Right lobe of liver (tissue), 4 donors: ENCODE data around the gene STX1A.

Source experiments
- POLR2A ChIP-seq: fragments of 450-650 bp; IDR thresholded peaks from one replicate; pipeline ENCODE4 v1.6.1; 2017; ENCODE audit warnings: antibody characterized with exemption, mild to moderate bottlenecking
- TF ChIP-seq, protein P1 (sequence below), 4 donors: fragments of 200-600 bp in 3 of 4; fragments of 450-650 bp in 1 of 4; IDR thresholded peaks; one replicate each; pipeline versions ENCODE4 v1.5.1 to v1.8.0; 2016 to 2022; ENCODE audit warnings: antibody characterized with exemption in 4 of 4, mild to moderate bottlenecking in 2 of 4
- donor health status: DM: no; HTN: no; CAD: no.
- donor health status: DM: no; HTN: no; CAD: no.
- donor health status: DM: no; HTN: yes; CAD: no.

- TF ChIP-seq, protein P1, sequence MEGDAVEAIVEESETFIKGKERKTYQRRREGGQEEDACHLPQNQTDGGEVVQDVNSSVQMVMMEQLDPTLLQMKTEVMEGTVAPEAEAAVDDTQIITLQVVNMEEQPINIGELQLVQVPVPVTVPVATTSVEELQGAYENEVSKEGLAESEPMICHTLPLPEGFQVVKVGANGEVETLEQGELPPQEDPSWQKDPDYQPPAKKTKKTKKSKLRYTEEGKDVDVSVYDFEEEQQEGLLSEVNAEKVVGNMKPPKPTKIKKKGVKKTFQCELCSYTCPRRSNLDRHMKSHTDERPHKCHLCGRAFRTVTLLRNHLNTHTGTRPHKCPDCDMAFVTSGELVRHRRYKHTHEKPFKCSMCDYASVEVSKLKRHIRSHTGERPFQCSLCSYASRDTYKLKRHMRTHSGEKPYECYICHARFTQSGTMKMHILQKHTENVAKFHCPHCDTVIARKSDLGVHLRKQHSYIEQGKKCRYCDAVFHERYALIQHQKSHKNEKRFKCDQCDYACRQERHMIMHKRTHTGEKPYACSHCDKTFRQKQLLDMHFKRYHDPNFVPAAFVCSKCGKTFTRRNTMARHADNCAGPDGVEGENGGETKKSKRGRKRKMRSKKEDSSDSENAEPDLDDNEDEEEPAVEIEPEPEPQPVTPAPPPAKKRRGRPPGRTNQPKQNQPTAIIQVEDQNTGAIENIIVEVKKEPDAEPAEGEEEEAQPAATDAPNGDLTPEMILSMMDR (IDR thresholded peaks at IDR 0.05): peak; percentile 85 to 89 (median 87)
- no peak for TF ChIP-seq POLR2A
Observed at GRCh38 chr7:73734619-73735527, 15.4 kb upstream of the STX1A start.
